ENCODE measurements around the gene CFAP69. TPM values are rescaled to one million over a fixed set of nuclear protein-coding genes. Genes with fewer than 3 reads are reported as not detected.

Gene CFAP69
- total and polyA plus RNA-seq, 10 of the 15 experiments (the other 5 are each of a cell fraction or from before 2014, with no cell fraction given) = 0.11 to 3.1 (median 0.48) TPM; not detected in 1

GRCh38 chr7:90274161-90274560 lies 29.2 kb downstream of the CFAP69 start:
- RAD21 ChIA-PET (ENCODE audit: unreplicated experiment) = interaction anchor here (1.5 kb wide), 1 partner anchor 31 kb away, joined by 3 read pairs; no protein-coding TSS in a partner anchor
- H3K79me2 ChIP-seq (ENCODE audit: control insufficient read depth, insufficient read depth, low read length) = no peaks in the 10 kb centered on the region
- POLR2A ChIA-PET = no interaction called here
- no peak overlapping the region for H3K9ac ChIP-seq (ENCODE audit: control insufficient read depth, insufficient read depth, low read length)
- TF ChIP-seq YY1 (IDR thresholded peaks at IDR 0.05; ENCODE audit: low read depth, low read length) = no peak
- no peak for TF ChIP-seq SMARCA5 (IDR thresholded peaks at IDR 0.05)
- no peak for TF ChIP-seq ESRRA (IDR thresholded peaks at IDR 0.05; ENCODE audit: low read length)
- TF ChIP-seq CEBPZ (IDR thresholded peaks at IDR 0.05; ENCODE audit: low read depth, low read length) = no peak
- TF ChIP-seq RUNX3 (IDR thresholded peaks at IDR 0.05; ENCODE audit: low read length) = no peak
- TF ChIP-seq NR2F1 (conservative IDR thresholded peaks at IDR 0.05) = no peak
- TF ChIP-seq ZBED1 (IDR thresholded peaks at IDR 0.05; ENCODE audit: borderline replicate concordance) = no peak
- no peak for TF ChIP-seq IRF4 (IDR thresholded peaks at IDR 0.05; ENCODE audit: low read depth, low read length)
- no peak for TF ChIP-seq BMI1 (IDR thresholded peaks at IDR 0.05; ENCODE audit: borderline replicate concordance)
- TF ChIP-seq RFX5 (IDR thresholded peaks at IDR 0.05; ENCODE audit: low read depth, low read length) = no peak
- TF ChIP-seq ZNF207 (IDR thresholded peaks at IDR 0.05; ENCODE audit: borderline replicate concordance) = no peak
- ATAC-seq = no peak
- BruUV-seq (replicated peaks) = no TSS peak
- in situ Hi-C loops (cut with MboI) = no loop called here
- H3K4me3 ChIP-seq = no peak overlapping the region
- H3K4me2 ChIP-seq (ENCODE audit: control insufficient read depth, insufficient read depth) = no peak overlapping the region
- H3K36me3 ChIP-seq (ENCODE audit: control insufficient read depth in 2 of 2, insufficient read depth in 2 of 2, low read length in 1 of 2) = no peaks in the 10 kb centered on the region
- no peaks in the 10 kb centered on the region for H4K20me1 ChIP-seq (ENCODE audit: control insufficient read depth, insufficient read depth)
- no peak for FAIRE-seq
- DNase-seq (ENCODE audit: low read depth, low spot score) = no peak
- H2AFZ ChIP-seq (ENCODE audit: control insufficient read depth, low read depth, low read length) = no peak overlapping the region
- CTCF ChIA-PET = interaction anchor here (0.7 to 1.7 kb wide), 2 partner anchors 10 to 11 kb away, joined by 3 to 9 read pairs; no protein-coding TSS in a partner anchor
- no peaks in the 10 kb centered on the region for H3K4me1 ChIP-seq (ENCODE audit: control insufficient read depth, insufficient read depth, low read length)
- no peak overlapping the region for H3K27ac ChIP-seq (ENCODE audit: control insufficient read depth, insufficient read depth)
- intact Hi-C loops (cut with micrococcal nuclease; ENCODE audit: unreplicated experiment) = no loop called here
- SMC1A ChIA-PET (ENCODE audit: uncharacterized antibody, unreplicated experiment) = interaction anchor here (1.0 to 1.3 kb wide), 3 partner anchors 9 to 152 kb away, joined by 3 to 5 read pairs (median 5); no protein-coding TSS in a partner anchor
- H3K9me3 ChIP-seq (replicated peaks; ENCODE audit: control insufficient read depth, insufficient read depth, low read length) = no peaks in the 10 kb centered on the region
- no peaks in the 10 kb centered on the region for H3K27me3 ChIP-seq (replicated peaks in 1 of 2; ENCODE audit: control insufficient read depth in 2 of 2, insufficient read depth in 2 of 2, low read length in 1 of 2)

All from GM12878 (cell line).